Mesendoderm (in vitro differentiated cells): ENCODE data around the gene ECHDC3.
"Not testable (repeated sequence)": the region's sequence is repeated elsewhere in the genome, so short reads cannot be mapped to it uniquely, and the experiment has no call there.

Source experiments
- DNase-seq: peaks from one replicate; pipeline ENCODE4 v3.0.0; 2013
- H2AK5ac ChIP-seq: 2 replicates; pipeline ENCODE4 v1.6.1; 2013; ENCODE audit warnings: low read length, inconsistent platforms
- H2BK120ac ChIP-seq: 2 replicates; pipeline ENCODE4 v1.6.1; 2013; ENCODE audit warnings: low read depth, mild to moderate bottlenecking, low read length, moderate library complexity, mixed read lengths
- H2BK15ac ChIP-seq: replicated peaks from 2 replicates; pipeline ENCODE4 v1.6.1; 2013; ENCODE audit warnings: low read depth, mild to moderate bottlenecking, moderate library complexity
- H2BK5ac ChIP-seq: 2 replicates; pipeline ENCODE4 v1.6.1; 2013; ENCODE audit warnings: low read length, inconsistent platforms
- H3K18ac ChIP-seq: 2 replicates; pipeline ENCODE4 v1.6.1; 2013; ENCODE audit warnings: mild to moderate bottlenecking, low read length, mixed read lengths
- H3K23ac ChIP-seq: one replicate; pipeline ENCODE4 v1.6.1; 2013; ENCODE audit warnings: low read length
- H3K27ac ChIP-seq: 2 replicates; pipeline ENCODE4 v1.5.1; 2013; ENCODE audit warnings: low read depth, mild to moderate bottlenecking, inconsistent platforms, low read length, moderate library complexity
- H3K27me3 ChIP-seq: 2 replicates; pipeline ENCODE4 v1.6.1; 2013; ENCODE audit warnings: low read length, control low read depth, mild to moderate bottlenecking, inconsistent platforms; ENCODE audit not compliant: insufficient read depth, poor library complexity
- H3K36me3 ChIP-seq: 2 replicates; pipeline ENCODE4 v1.6.1; 2013; ENCODE audit warnings: low read length, inconsistent platforms; ENCODE audit not compliant: control insufficient read depth, insufficient read depth
- H3K4ac ChIP-seq: one replicate; pipeline ENCODE4 v1.6.1; 2013; ENCODE audit warnings: low read depth, mild to moderate bottlenecking, low read length, moderate library complexity
- H3K4me1 ChIP-seq: 2 replicates; pipeline ENCODE4 v1.6.1; 2013; ENCODE audit warnings: low read depth, low read length, inconsistent platforms; ENCODE audit not compliant: control insufficient read depth
- H3K4me2 ChIP-seq: 2 replicates; pipeline ENCODE4 v1.6.1; 2013; ENCODE audit warnings: low read length
- H3K4me3 ChIP-seq: 2 replicates; pipeline ENCODE4 v1.5.1; 2013; ENCODE audit warnings: mild to moderate bottlenecking, low read length
- H3K56ac ChIP-seq: one replicate; pipeline ENCODE4 v1.6.1; 2013; ENCODE audit warnings: low read length
- H3K79me1 ChIP-seq: 2 replicates; pipeline ENCODE4 v1.6.1; 2013; ENCODE audit warnings: low read length, inconsistent platforms
- H3K79me2 ChIP-seq: 2 replicates; pipeline ENCODE4 v1.6.1; 2013; ENCODE audit warnings: mild to moderate bottlenecking, low read length; ENCODE audit not compliant: control insufficient read depth, insufficient read depth
- H3K9ac ChIP-seq: 2 replicates; pipeline ENCODE4 v1.6.1; 2013; ENCODE audit warnings: low read length, inconsistent platforms
- H4K5ac ChIP-seq: one replicate; pipeline ENCODE4 v1.6.1; 2013; ENCODE audit warnings: low read length
- H4K8ac ChIP-seq: one replicate; pipeline ENCODE4 v1.6.1; 2013; ENCODE audit warnings: low read depth, mild to moderate bottlenecking, control low read depth, low read length, moderate library complexity
- WGBS: extraction: QIAGEN DNeasy Blood & Tissue Kit; methylation state at CpG from one replicate; pipeline ENCODE4 v1.1.7; 2013; ENCODE audit warnings: low lambda C conversion rate, missing lambda C conversion rate; ENCODE audit not compliant: insufficient coverage; ENCODE audit errors: extremely low coverage; 5-methylcytosine and 5-hydroxymethylcytosine counted together

ECHDC3 gene

DNA sequence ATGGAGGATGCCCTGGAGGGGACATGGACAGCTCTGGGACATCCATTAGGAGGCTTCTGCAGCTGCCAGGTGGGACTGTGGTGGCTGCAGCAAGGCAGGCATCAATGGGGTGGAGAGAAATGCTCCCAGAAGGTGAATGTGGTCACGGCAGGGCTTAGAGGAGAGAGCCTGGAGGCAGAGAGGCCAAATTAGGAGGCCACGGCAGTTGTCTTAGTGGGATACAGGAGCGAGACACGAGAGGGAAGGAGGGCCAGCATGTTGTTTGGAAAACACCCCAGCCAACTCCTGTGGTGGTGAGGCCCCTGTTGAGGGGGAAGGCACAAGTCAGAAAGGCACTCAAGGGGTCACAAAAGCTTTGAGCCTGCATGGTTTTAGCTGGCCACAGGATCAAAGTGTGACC is 14.6 kb upstream of the ECHDC3 start:
- no peak for DNase-seq
- Histone ChIP-seq H2BK15ac (no peak overlapping the region), H3K4me1 (no peaks in the 10 kb centered on the region), H3K9ac (no peak overlapping the region), H3K79me1 (no peaks in the 10 kb centered on the region), H2AK5ac (no peak overlapping the region), H3K18ac (no peak overlapping the region), H4K8ac (no peak overlapping the region), H4K5ac (no peak overlapping the region), H3K56ac (no peak overlapping the region), H3K36me3 (no peaks in the 10 kb centered on the region), H3K4me2 (no peak overlapping the region), H3K79me2 (no peaks in the 10 kb centered on the region), H3K27ac (no peak overlapping the region), H2BK120ac (no peak overlapping the region), H3K23ac (no peak overlapping the region), H3K4ac (no peak overlapping the region), H3K4me3 (no peak overlapping the region), H2BK5ac (no peak overlapping the region), H3K27me3 (no peaks in the 10 kb centered on the region)
- no CpG with 5 or more reads among the region's 4 CpGs for WGBS

DNA sequence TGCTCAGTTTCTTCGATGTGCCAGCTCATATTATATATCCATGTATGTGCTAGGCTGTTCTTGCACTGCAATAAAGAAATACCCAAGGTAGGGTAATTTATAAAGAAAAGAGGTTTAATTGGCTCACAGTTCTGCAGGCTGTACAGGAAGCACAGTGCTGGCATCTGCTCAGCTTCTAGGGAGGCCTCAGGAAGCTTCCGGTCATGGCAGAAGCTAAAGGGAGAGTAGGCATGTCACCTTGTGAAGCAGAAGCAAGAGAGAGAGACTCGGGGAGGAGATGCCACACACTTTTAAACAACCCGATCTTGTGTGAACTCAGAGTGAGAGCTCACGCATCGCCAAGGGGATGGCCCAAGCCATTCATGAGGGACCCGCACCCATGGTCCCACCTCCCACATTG is 13.8 kb upstream of the ECHDC3 start:
- Histone ChIP-seq H4K5ac (no peak overlapping the region), H3K79me2 (no peaks in the 10 kb centered on the region), H3K27ac (no peak overlapping the region), H3K23ac (no peak overlapping the region), H2AK5ac (no peak overlapping the region), H2BK5ac (no peak overlapping the region), H3K36me3 (no peaks in the 10 kb centered on the region), H3K4ac (no peak overlapping the region), H3K56ac (no peak overlapping the region), H3K4me3 (no peak overlapping the region), H3K18ac (no peak overlapping the region), H4K8ac (no peak overlapping the region), H3K79me1 (no peaks in the 10 kb centered on the region), H3K4me1 (no peaks in the 10 kb centered on the region), H3K4me2 (no peak overlapping the region), H2BK15ac (no peak overlapping the region), H3K27me3 (no peaks in the 10 kb centered on the region), H2BK120ac (no peak overlapping the region), H3K9ac (no peak overlapping the region)
- no peak for DNase-seq
- no CpG with 5 or more reads among the region's 7 CpGs for WGBS

GRCh38 chr10:11729790-11730315 is 12.3 kb upstream of the ECHDC3 start:
- no peak overlapping the region for H2BK15ac ChIP-seq
- no peak overlapping the region for H3K56ac ChIP-seq
- H3K36me3 ChIP-seq: no peaks in the 10 kb centered on the region
- H2AK5ac ChIP-seq: no peak overlapping the region
- no peak overlapping the region for H4K5ac ChIP-seq
- no peak overlapping the region for H2BK120ac ChIP-seq
- H3K18ac ChIP-seq: no peak overlapping the region
- no peaks in the 10 kb centered on the region for H3K79me2 ChIP-seq
- H3K4ac ChIP-seq: no peak overlapping the region
- H2BK5ac ChIP-seq: no peak overlapping the region
- H3K4me3 ChIP-seq: no peak overlapping the region
- no peaks in the 10 kb centered on the region for H3K79me1 ChIP-seq
- no peaks in the 10 kb centered on the region for H3K27me3 ChIP-seq
- no peak overlapping the region for H4K8ac ChIP-seq
- H3K4me1 ChIP-seq: no peaks in the 10 kb centered on the region
- WGBS: no CpG with 5 or more reads among the region's 3 CpGs
- H3K4me2 ChIP-seq: no peak overlapping the region
- no peak for DNase-seq
- no peak overlapping the region for H3K27ac ChIP-seq
- no peak overlapping the region for H3K9ac ChIP-seq
- no peak overlapping the region for H3K23ac ChIP-seq

DNA sequence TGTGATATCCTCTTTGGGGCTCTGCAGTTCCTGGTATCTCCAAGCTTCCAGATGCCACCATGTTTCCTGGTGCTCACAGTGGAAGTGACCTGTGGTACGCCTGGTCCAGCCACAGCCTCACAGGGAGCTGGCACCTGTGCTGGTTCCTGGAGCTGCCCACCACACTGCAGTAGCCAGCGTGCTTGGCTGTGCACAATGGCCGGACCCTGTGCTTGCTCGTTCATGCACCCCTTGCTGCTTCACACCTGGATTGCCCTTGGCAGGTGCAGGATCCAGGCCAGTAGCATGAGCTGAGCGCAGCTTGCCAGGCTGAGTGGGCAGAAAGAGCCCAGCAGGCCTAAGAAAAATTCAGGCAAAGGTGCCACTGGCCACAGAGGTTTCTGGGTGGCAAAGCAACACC is 11.4 kb upstream of the ECHDC3 start:
- H3K9ac ChIP-seq: no peak overlapping the region
- H3K23ac ChIP-seq: no peak overlapping the region
- no peak overlapping the region for H3K4me2 ChIP-seq
- no peak overlapping the region for H3K56ac ChIP-seq
- WGBS: no CpG with 5 or more reads among the region's 5 CpGs
- no peak overlapping the region for H4K5ac ChIP-seq
- no peak overlapping the region for H2BK5ac ChIP-seq
- H2BK15ac ChIP-seq: no peak overlapping the region
- no peak overlapping the region for H3K18ac ChIP-seq
- no peaks in the 10 kb centered on the region for H3K79me2 ChIP-seq
- no peak overlapping the region for H3K4ac ChIP-seq
- no peak overlapping the region for H2BK120ac ChIP-seq
- no peaks in the 10 kb centered on the region for H3K4me1 ChIP-seq
- no peaks in the 10 kb centered on the region for H3K36me3 ChIP-seq
- DNase-seq: no peak
- no peak overlapping the region for H3K27ac ChIP-seq
- H3K27me3 ChIP-seq: no peaks in the 10 kb centered on the region
- H4K8ac ChIP-seq: no peak overlapping the region
- no peaks in the 10 kb centered on the region for H3K79me1 ChIP-seq
- no peak overlapping the region for H2AK5ac ChIP-seq
- no peak overlapping the region for H3K4me3 ChIP-seq

- not testable (repeated sequence) for H2BK15ac ChIP-seq, H3K79me2 ChIP-seq, H4K5ac ChIP-seq, H3K4me2 ChIP-seq, H3K36me3 ChIP-seq, H3K4me3 ChIP-seq, H3K18ac ChIP-seq, H2BK5ac ChIP-seq, H3K4ac ChIP-seq, H3K4me1 ChIP-seq, H2AK5ac ChIP-seq, H3K79me1 ChIP-seq, H3K27me3 ChIP-seq, H2BK120ac ChIP-seq, H3K27ac ChIP-seq, DNase-seq, H3K9ac ChIP-seq, H3K56ac ChIP-seq, H4K8ac ChIP-seq, H3K23ac ChIP-seq
- WGBS: no CpG with 5 or more reads among the region's 15 CpGs
These were observed 5.4 kb upstream of the ECHDC3 start for GRCh38 chr10:11736767-11737166.

DNA sequence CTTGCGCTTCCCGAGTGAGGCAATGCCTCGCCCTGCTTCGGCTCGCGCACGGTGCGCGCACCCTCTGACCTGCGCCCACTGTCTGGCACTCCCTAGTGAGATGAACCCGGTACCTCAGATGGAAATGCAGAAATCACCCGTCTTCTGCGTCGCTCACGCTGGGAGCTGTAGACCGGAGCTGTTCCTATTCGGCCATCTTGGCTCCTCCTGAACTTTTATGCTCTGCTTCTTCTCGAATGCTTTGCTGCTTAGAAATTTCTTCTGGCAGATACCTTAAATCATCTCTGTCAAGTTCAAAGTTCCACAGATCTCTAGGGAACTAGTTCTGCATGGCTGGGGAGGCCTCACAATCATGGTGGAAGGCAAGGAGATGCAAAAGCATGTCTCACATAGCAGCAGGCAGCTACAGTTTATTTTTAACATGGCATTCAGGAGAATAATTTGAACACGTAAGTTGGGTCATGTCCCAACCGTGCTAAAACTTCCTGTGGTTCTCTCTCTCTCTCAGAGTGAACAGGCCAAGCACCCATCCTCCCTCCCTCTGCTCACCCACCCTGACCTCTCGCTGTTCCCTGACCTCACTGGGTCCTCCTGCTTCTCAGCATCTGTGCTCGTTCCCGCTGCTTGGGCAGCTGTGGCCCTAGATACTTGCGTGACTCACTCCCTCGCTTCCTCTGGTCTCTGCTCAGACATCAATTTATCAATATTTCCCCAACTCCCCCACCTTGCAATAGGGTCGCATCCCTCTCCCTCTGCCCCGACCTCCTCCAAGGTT is 4.7 kb upstream of the ECHDC3 start:
- H3K23ac ChIP-seq, H2AK5ac ChIP-seq, H3K18ac ChIP-seq, H3K4me3 ChIP-seq, H2BK15ac ChIP-seq, H3K79me1 ChIP-seq, DNase-seq, H2BK120ac ChIP-seq, H3K27ac ChIP-seq, H4K8ac ChIP-seq, H3K9ac ChIP-seq, H3K79me2 ChIP-seq, H3K4me2 ChIP-seq, H3K36me3 ChIP-seq, H3K27me3 ChIP-seq, H3K4me1 ChIP-seq, H2BK5ac ChIP-seq: not testable (repeated sequence)
- Histone ChIP-seq H4K5ac (peak overlapping the region; percentile 17), H3K56ac (peak overlapping the region; percentile 53), H3K4ac (peak overlapping the region; percentile 56)
- no CpG with 5 or more reads among the region's 27 CpGs for WGBS
